H9 (cell line): ENCODE data around the gene TMEM63C. TPM values are rescaled to one million over a fixed set of nuclear protein-coding genes. Genes with fewer than 3 reads are reported as not detected.

ENCODE experiments used
- DNase-seq: peaks from one replicate; pipeline ENCODE4 v3.0.0-alpha.2; 2017
- H2AFZ ChIP-seq: one replicate; pipeline ENCODE4 v1.6.1; 2013; ENCODE audit warnings: mild to moderate bottlenecking, low read length, control low read depth, moderate library complexity
- H2AK5ac ChIP-seq: 2 replicates; pipeline ENCODE4 v1.6.1; 2013; ENCODE audit warnings: low read length, control low read depth, mixed read lengths; ENCODE audit not compliant: insufficient read length
- H2BK120ac ChIP-seq: one replicate; pipeline ENCODE4 v1.6.1; 2013; ENCODE audit warnings: low read depth, mild to moderate bottlenecking, low read length, control low read depth, inconsistent platforms; ENCODE audit not compliant: poor library complexity, severe bottlenecking
- H2BK12ac ChIP-seq: 2 replicates; pipeline ENCODE4 v1.6.1; 2013; ENCODE audit warnings: low read length, control low read depth, mixed read lengths, low read depth; ENCODE audit not compliant: insufficient read length
- H2BK15ac ChIP-seq: 2 replicates; pipeline ENCODE4 v1.6.1; 2013; ENCODE audit warnings: low read depth, low read length, control low read depth
- H2BK20ac ChIP-seq: one replicate; pipeline ENCODE4 v1.6.1; 2013; ENCODE audit warnings: low read depth, mild to moderate bottlenecking, low read length, control low read depth, inconsistent platforms; ENCODE audit not compliant: poor library complexity, severe bottlenecking
- H2BK5ac ChIP-seq: 2 replicates; pipeline ENCODE4 v1.6.1; 2013; ENCODE audit warnings: low read length, control low read depth, mixed read lengths; ENCODE audit not compliant: insufficient read length
- H3K14ac ChIP-seq: 2 replicates; pipeline ENCODE4 v1.6.1; 2013; ENCODE audit warnings: low read length, control low read depth; ENCODE audit not compliant: insufficient read depth
- H3K18ac ChIP-seq: 2 replicates; pipeline ENCODE4 v1.6.1; 2013; ENCODE audit warnings: low read depth, mild to moderate bottlenecking, mixed read lengths, low read length, control low read depth; ENCODE audit not compliant: insufficient read length
- H3K23ac ChIP-seq: 2 replicates; pipeline ENCODE4 v1.6.1; 2013; ENCODE audit warnings: low read length, control low read depth, mixed read lengths, low read depth; ENCODE audit not compliant: insufficient read length
- H3K23me2 ChIP-seq: 2 replicates; pipeline ENCODE4 v1.6.1; 2013; ENCODE audit warnings: low read depth, mild to moderate bottlenecking, mixed read lengths, low read length, control low read depth; ENCODE audit not compliant: insufficient read length, poor library complexity, severe bottlenecking
- H3K27ac ChIP-seq: 2 replicates; pipeline ENCODE4 v1.5.1; 2013; ENCODE audit warnings: low read length, control low read depth, mixed read lengths, low read depth; ENCODE audit not compliant: insufficient read length
- H3K27me3 ChIP-seq: 2 replicates; pipeline ENCODE4 v1.6.1; 2013; ENCODE audit warnings: low read length, control low read depth, inconsistent platforms; ENCODE audit not compliant: insufficient read depth
- H3K4ac ChIP-seq: 2 replicates; pipeline ENCODE4 v1.6.1; 2013; ENCODE audit warnings: low read depth, mild to moderate bottlenecking, control low read depth, inconsistent platforms, low read length, moderate library complexity
- H3K4me1 ChIP-seq: 2 replicates; pipeline ENCODE4 v1.6.1; 2013; ENCODE audit warnings: low read length, control low read depth, inconsistent platforms; ENCODE audit not compliant: insufficient read depth
- H3K4me2 ChIP-seq: 2 replicates; pipeline ENCODE4 v1.6.1; 2013; ENCODE audit warnings: low read length, control low read depth, mixed read lengths; ENCODE audit not compliant: insufficient read length, insufficient read depth
- H3K56ac ChIP-seq: 2 replicates; pipeline ENCODE4 v1.6.1; 2013; ENCODE audit warnings: low read depth, mild to moderate bottlenecking, mixed read lengths, low read length, control low read depth; ENCODE audit not compliant: insufficient read length
- H3K79me1 ChIP-seq: 2 replicates; pipeline ENCODE4 v1.6.1; 2013; ENCODE audit warnings: low read depth, mild to moderate bottlenecking, moderate library complexity, low read length, control low read depth, inconsistent platforms; ENCODE audit not compliant: insufficient read depth, poor library complexity, severe bottlenecking
- H3K79me2 ChIP-seq: 2 replicates; pipeline ENCODE4 v1.6.1; 2013; ENCODE audit warnings: low read length, control low read depth, inconsistent platforms; ENCODE audit not compliant: insufficient read depth
- H3K9ac ChIP-seq: 2 replicates; pipeline ENCODE4 v1.6.1; 2013; ENCODE audit warnings: low read length, control low read depth, mixed read lengths; ENCODE audit not compliant: insufficient read length; ENCODE audit errors: extremely low read depth
- H3K9me3 ChIP-seq: one replicate; pipeline ENCODE4 v1.6.1; 2013; ENCODE audit warnings: low read depth, low read length, inconsistent platforms; ENCODE audit not compliant: control insufficient read depth
- H3T11ph ChIP-seq: one replicate; pipeline ENCODE4 v1.6.1; 2013; ENCODE audit warnings: mild to moderate bottlenecking, low read length, control low read depth, inconsistent platforms
- H4K20me1 ChIP-seq: one replicate; pipeline ENCODE4 v1.6.1; 2013; ENCODE audit not compliant: control insufficient read depth, insufficient read length, insufficient read depth
- H4K5ac ChIP-seq: 2 replicates; pipeline ENCODE4 v1.6.1; 2013; ENCODE audit warnings: low read depth, mild to moderate bottlenecking, mixed read lengths, low read length, control low read depth; ENCODE audit not compliant: insufficient read length
- H4K8ac ChIP-seq: replicated peaks from 2 replicates; pipeline ENCODE4 v1.6.1; 2013; ENCODE audit warnings: low read length, control low read depth, mixed read lengths, low read depth; ENCODE audit not compliant: insufficient read length
- H4K91ac ChIP-seq: 2 replicates; pipeline ENCODE4 v1.6.1; 2013; ENCODE audit warnings: low read depth, mild to moderate bottlenecking, moderate library complexity, mixed read lengths, low read length, control low read depth; ENCODE audit not compliant: insufficient read length
- H3K27ac Mint-ChIP-seq, 3 experiments: 2 replicates in 2 of 3; 3 replicates in 1 of 3; pipeline ENCODE4 v1.8.0; 2020 to 2021; ENCODE audit warnings: mixed read lengths in 3 of 3, mild to moderate bottlenecking in 1 of 3, moderate library complexity in 1 of 3
- H3K27me3 Mint-ChIP-seq: 2 replicates; pipeline ENCODE4 v1.8.0; 2021; ENCODE audit warnings: low read depth, mild to moderate bottlenecking, moderate library complexity, mixed read lengths
- H3K36me3 Mint-ChIP-seq, 3 experiments: 2 replicates in 2 of 3; 3 replicates in 1 of 3; pipeline ENCODE4 v1.8.0; 2020 to 2021; ENCODE audit warnings: low read depth in 3 of 3, mixed read lengths in 3 of 3; ENCODE audit not compliant: insufficient read depth in 1 of 3
- H3K4me1 Mint-ChIP-seq, 2 experiments: 2 replicates each; pipeline ENCODE4 v1.8.0; 2020; ENCODE audit warnings: mixed read lengths in 2 of 2
- H3K4me3 Mint-ChIP-seq, 2 experiments: 2 replicates in 1 of 2; 3 replicates in 1 of 2; pipeline ENCODE4 v1.8.0; 2020 to 2021; ENCODE audit warnings: mild to moderate bottlenecking in 2 of 2, mixed read lengths in 2 of 2, moderate library complexity in 1 of 2
- H3K9me3 Mint-ChIP-seq, 2 experiments: 2 replicates in 1 of 2; 3 replicates in 1 of 2; pipeline ENCODE4 v1.8.0; 2020; ENCODE audit warnings: mild to moderate bottlenecking in 2 of 2, mixed read lengths in 2 of 2, moderate library complexity in 1 of 2
- CTCF ChIP-seq: fragments of 200-600 bp; sonication (generic); conservative IDR thresholded peaks from 3 replicates; pipeline ENCODE4 v1.8.0; 2021; ENCODE audit warnings: antibody characterized with exemption, mild to moderate bottlenecking
- WGBS: extraction: QIAGEN DNeasy Blood & Tissue Kit; methylation state at CpG from one replicate; pipeline ENCODE4 v1.1.7; 2013; ENCODE audit warnings: missing lambda C conversion rate, low lambda C conversion rate, mixed read lengths; ENCODE audit not compliant: insufficient read length; ENCODE audit errors: extremely low coverage; 5-methylcytosine and 5-hydroxymethylcytosine counted together
- total RNA-seq: library from RNA; stranded (reverse); gene quantifications from 2 replicates; pipeline ENCODE4 v1.2.1, GENCODE V29; 2021

TMEM63C gene
- total RNA-seq, 1 experiment from 2014 or later, result 2.2 TPM

DNA sequence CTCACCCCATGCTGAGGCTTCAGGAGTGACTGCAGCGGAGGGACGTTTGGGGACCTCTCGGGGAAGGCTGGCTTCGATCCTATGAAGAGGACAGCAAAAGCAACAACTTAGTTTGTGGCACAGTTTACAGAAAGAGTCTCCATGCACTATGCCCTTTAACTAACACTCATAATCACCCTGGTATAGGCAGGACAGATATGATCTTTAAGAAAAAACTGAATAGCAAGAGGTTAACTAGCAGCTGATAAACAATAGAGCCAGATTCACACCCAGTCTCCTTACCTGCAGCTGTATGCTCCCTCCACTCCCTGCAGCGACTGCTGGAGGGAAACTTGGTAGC is 27.4 kb downstream of the TMEM63C start:
- Mint-ChIP-seq H3K4me1 (peaks cover 21 to 31% of the 10 kb centered on the region in 2 experiments), H3K36me3 (no peaks in the 10 kb centered on the region), H3K4me3 (no peak overlapping the region), H3K27ac (no peak overlapping the region), H3K9me3 (no peaks in the 10 kb centered on the region; a peak in 1 of 5 replicates), H3K27me3 (peaks cover 9% of the 10 kb centered on the region)
- Histone ChIP-seq H2BK15ac (no peak overlapping the region), H2AFZ (no peak overlapping the region), H3K56ac (no peak overlapping the region), H3K79me1 (no peaks in the 10 kb centered on the region), H3K9ac (no peak overlapping the region), H2BK12ac (no peak overlapping the region), H3K23me2 (no peaks in the 10 kb centered on the region), H3T11ph (no peak overlapping the region), H2BK5ac (no peak overlapping the region), H3K4me2 (no peak overlapping the region), H3K23ac (no peak overlapping the region), H3K4me1 (no peaks in the 10 kb centered on the region; the same call in 1 of the 2 replicates), H3K27me3 (no peaks in the 10 kb centered on the region), H2BK20ac (no peak overlapping the region), H3K4ac (no peak overlapping the region), H2AK5ac (no peak overlapping the region), H4K91ac (no peak overlapping the region), H3K79me2 (no peaks in the 10 kb centered on the region), H3K14ac (no peak overlapping the region), H4K8ac (no peak overlapping the region), H3K27ac (no peak overlapping the region), H2BK120ac (no peak overlapping the region), H4K20me1 (no peaks in the 10 kb centered on the region), H3K9me3 (no peaks in the 10 kb centered on the region), H3K18ac (no peak overlapping the region), H4K5ac (no peak overlapping the region)
- no peak for TF ChIP-seq CTCF
- no peak for DNase-seq
- WGBS, result no CpG with 5 or more reads among the region's 5 CpGs
